ENCODE measurements around the gene MRC1.
A peak's percentile ranks its signal among the peaks of the same experiment; 100 is the strongest.

Gene MRC1

GRCh38 chr10:17795813-17796594 lies 13.1 kb upstream of the MRC1 start:
- FAIRE-seq: peak; percentile 5

GRCh38 chr10:17801507-17801906 lies 7.6 kb upstream of the MRC1 start:
- no peak for FAIRE-seq

GRCh38 chr10:17802350-17802749 lies 6.8 kb upstream of the MRC1 start:
- no peak for FAIRE-seq

- FAIRE-seq: no peak
These were observed 6.2 kb upstream of the MRC1 start for GRCh38 chr10:17802976-17803375.

- FAIRE-seq: no peak
These were observed 3.8 kb upstream of the MRC1 start for GRCh38 chr10:17805330-17805729.

GRCh38 chr10:17805921-17806577 lies 3.1 kb upstream of the MRC1 start:
- no peak for FAIRE-seq

GRCh38 chr10:17811146-17811865 lies 2.2 kb downstream of the MRC1 start:
- no peak for FAIRE-seq

GRCh38 chr10:17814973-17815372 lies 5.8 kb downstream of the MRC1 start:
- FAIRE-seq: no peak

GRCh38 chr10:17816199-17816598 lies 7.1 kb downstream of the MRC1 start:
- no peak for FAIRE-seq

- peak; percentile 17 for FAIRE-seq
These were observed 8.2 kb downstream of the MRC1 start for GRCh38 chr10:17817316-17817715.

- FAIRE-seq: no peak
These were observed 8.6 kb downstream of the MRC1 start for GRCh38 chr10:17817790-17818189.

GRCh38 chr10:17819836-17820235 lies 10.7 kb downstream of the MRC1 start:
- no peak for FAIRE-seq

GRCh38 chr10:17820943-17821342 lies 11.8 kb downstream of the MRC1 start:
- no peak for FAIRE-seq

GRCh38 chr10:17821893-17822292 lies 12.7 kb downstream of the MRC1 start:
- no peak for FAIRE-seq

- FAIRE-seq: peak; percentile 87
These were observed 22.2 kb downstream of the MRC1 start for GRCh38 chr10:17831341-17831740.

- no peak for FAIRE-seq
These were observed 22.7 kb downstream of the MRC1 start for GRCh38 chr10:17831896-17832295.

GRCh38 chr10:17833656-17834055 lies 24.5 kb downstream of the MRC1 start:
- no peak for FAIRE-seq

- no peak for FAIRE-seq
These were observed 26.5 kb downstream of the MRC1 start for GRCh38 chr10:17835688-17836087.

GRCh38 chr10:17836942-17837341 lies 27.8 kb downstream of the MRC1 start:
- peak; percentile 96 for FAIRE-seq

- peak; percentile 95 for FAIRE-seq
These were observed 29.0 kb downstream of the MRC1 start for GRCh38 chr10:17838080-17838648.

- no peak for FAIRE-seq
These were observed 31.9 kb downstream of the MRC1 start for GRCh38 chr10:17841050-17841449.

GRCh38 chr10:17842641-17843040 lies 33.5 kb downstream of the MRC1 start:
- peak; percentile 90 for FAIRE-seq

GRCh38 chr10:17847585-17848296 lies 38.6 kb downstream of the MRC1 start:
- FAIRE-seq: peak; percentile 56
